Prostate gland (tissue), 2 donors: ENCODE measurements around the gene BSND. TPM values are rescaled to one million over a fixed set of nuclear protein-coding genes. Genes with fewer than 3 reads are reported as not detected.

ENCODE experiments used
- DNase-seq: peaks from one replicate; pipeline ENCODE4 v3.0.0-alpha.2; 2019; ENCODE audit warnings: low spot score
- H3K27ac ChIP-seq, 2 donors: fragments of 200-600 bp; sonication (generic); 2 replicates each; pipeline ENCODE4 v1.5.1; 2017 to 2019
- H3K27me3 ChIP-seq: fragments of 200-600 bp; sonication (generic); replicated peaks from 2 replicates; pipeline ENCODE4 v1.5.1; 2019; ENCODE audit not compliant: insufficient read depth
- H3K36me3 ChIP-seq, 2 donors: fragments of 200-600 bp; sonication (generic); 1 replicate in 1 of 2; 2 replicates in 1 of 2; pipeline versions ENCODE4 v1.5.1 to v1.8.1; 2017 to 2019
- H3K4me1 ChIP-seq: fragments of 200-600 bp; sonication (generic); replicated peaks from 2 replicates; pipeline ENCODE4 v1.5.1; 2019
- H3K4me3 ChIP-seq, 2 donors: fragments of 200-600 bp; sonication (generic); 2 replicates each; pipeline ENCODE4 v1.5.1; 2017 to 2019
- H3K9me3 ChIP-seq: fragments of 200-600 bp; sonication (generic); 2 replicates; pipeline ENCODE4 v1.5.1; 2017
- CTCF ChIP-seq, 4 experiments: fragments of 200-600 bp in 2 of 4; fragments of 450-650 bp in 2 of 4; sonication (generic) in 2 of 4; IDR thresholded peaks; 1 replicate in 3 of 4; 2 replicates in 1 of 4; pipeline ENCODE4 v1.5.1; 2016 to 2019; ENCODE audit warnings: antibody characterized with exemption in 4 of 4, mild to moderate bottlenecking in 2 of 4, moderate library complexity in 2 of 4
- POLR2A ChIP-seq: fragments of 450-650 bp; IDR thresholded peaks from one replicate; pipeline ENCODE4 v1.6.1; 2016; ENCODE audit warnings: antibody characterized with exemption, mild to moderate bottlenecking
- POLR2AphosphoS5 ChIP-seq: sonication (generic); formaldehyde crosslinking; IDR thresholded peaks from one replicate; pipeline ENCODE4 v1.6.1; 2017; ENCODE audit warnings: antibody characterized with exemption
- WGBS: methylation state at CpG from one replicate; pipeline ENCODE4 v1.1.5; 2018; 5-methylcytosine and 5-hydroxymethylcytosine counted together
- intact Hi-C: fragments of 100-400 bp; cut with DNase I; formaldehyde crosslinking; loops from one replicate; pipeline ENCODE4 v1.14.2; 2022
- total RNA-seq, 2 donors: library from RNA; depleted of rRNA; stranded (reverse); fragments of >200 nt; gene quantifications; one replicate each; pipeline ENCODE4 v1.1.0, GENCODE V29; 2016

Gene BSND
- total RNA-seq, 2 donors from 2014 or later, result 0.11 TPM; not detected in 1

DNA sequence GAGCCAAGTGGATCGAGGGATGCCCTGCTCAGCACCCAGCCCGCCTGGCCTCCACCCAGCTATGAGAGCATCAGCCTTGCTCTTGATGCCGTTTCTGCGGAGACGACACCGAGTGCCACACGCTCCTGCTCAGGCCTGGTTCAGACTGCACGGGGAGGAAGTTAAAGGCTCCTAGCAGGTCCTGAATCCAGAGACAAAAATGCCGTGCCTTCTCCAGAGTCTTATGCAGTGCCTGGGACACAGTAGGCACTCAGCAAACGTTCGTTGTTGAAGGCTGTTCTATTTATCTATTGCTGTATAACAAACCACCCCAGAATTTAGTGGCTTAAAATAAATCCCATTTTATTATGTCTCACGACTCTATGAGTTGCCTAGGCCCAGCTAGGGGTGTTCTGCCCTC is 6.8 kb upstream of the BSND start:
- no peak for DNase-seq
- H3K27ac ChIP-seq, result no peak overlapping the region
- H3K27me3 ChIP-seq, result no peaks in the 10 kb centered on the region
- H3K4me3 ChIP-seq, result no peak overlapping the region
- no peaks in the 10 kb centered on the region for H3K9me3 ChIP-seq
- 71% methylated on average over 11 of the region's 12 CpGs for WGBS
- no peaks in the 10 kb centered on the region for H3K36me3 ChIP-seq
- no peak for TF ChIP-seq POLR2A
- TF ChIP-seq CTCF (IDR thresholded peaks at IDR 0.05), result no peak
- TF ChIP-seq POLR2AphosphoS5, result no peak
- peaks cover 3% of the 10 kb centered on the region for H3K4me1 ChIP-seq
- intact Hi-C loops, result no loop called here

DNA sequence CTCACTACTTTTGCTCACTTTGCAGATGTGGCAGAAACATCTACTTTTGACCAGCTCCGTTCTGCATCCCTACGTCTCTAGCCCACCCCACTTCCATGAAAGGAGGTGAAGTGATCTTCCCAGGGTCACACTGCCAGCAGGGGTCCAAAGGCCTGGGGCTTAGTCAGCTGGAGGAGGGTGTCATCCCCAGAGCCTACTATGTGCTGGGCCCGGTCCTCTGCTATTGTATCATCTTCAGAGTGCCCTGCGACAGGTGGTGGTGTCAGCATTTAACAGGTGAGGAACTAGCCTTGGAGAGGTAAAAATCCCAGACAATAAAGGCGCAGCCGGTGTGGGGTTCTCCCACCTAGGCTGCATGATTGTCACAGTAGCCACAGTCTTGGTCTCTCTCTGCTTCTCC is 5.6 kb upstream of the BSND start:
- Histone ChIP-seq H3K27ac (no peak overlapping the region), H3K36me3 (no peaks in the 10 kb centered on the region), H3K4me3 (no peak overlapping the region), H3K27me3 (no peaks in the 10 kb centered on the region), H3K4me1 (no peaks in the 10 kb centered on the region), H3K9me3 (no peaks in the 10 kb centered on the region)
- TF ChIP-seq POLR2AphosphoS5, result no peak
- TF ChIP-seq CTCF (IDR thresholded peaks at IDR 0.05), result no peak
- TF ChIP-seq POLR2A, result no peak
- 92% methylated on average over 6 of the region's 6 CpGs for WGBS
- intact Hi-C loops, result no loop called here
- no peak for DNase-seq

GRCh38 chr1:54994355-54994990 is 4.3 kb upstream of the BSND start:
- no peaks in the 10 kb centered on the region for H3K36me3 ChIP-seq
- no peaks in the 10 kb centered on the region for H3K27me3 ChIP-seq
- H3K4me1 ChIP-seq, result no peaks in the 10 kb centered on the region
- H3K4me3 ChIP-seq, result no peak overlapping the region
- no peak for TF ChIP-seq CTCF (IDR thresholded peaks at IDR 0.05)
- no peak for TF ChIP-seq POLR2AphosphoS5
- no peak for TF ChIP-seq POLR2A
- no peak for DNase-seq
- H3K27ac ChIP-seq, result no peak overlapping the region
- H3K9me3 ChIP-seq, result no peaks in the 10 kb centered on the region
- intact Hi-C loops, result no loop called here
- 80% methylated on average over 6 of the region's 6 CpGs for WGBS

GRCh38 chr1:54995013-54995760 is 3.5 kb upstream of the BSND start:
- Histone ChIP-seq H3K27me3 (no peaks in the 10 kb centered on the region), H3K36me3 (no peaks in the 10 kb centered on the region), H3K4me1 (no peaks in the 10 kb centered on the region), H3K27ac (no peak overlapping the region), H3K9me3 (no peaks in the 10 kb centered on the region), H3K4me3 (no peak overlapping the region)
- intact Hi-C loops, result no loop called here
- TF ChIP-seq POLR2A (no peak), CTCF (IDR thresholded peaks at IDR 0.05) (no peak), POLR2AphosphoS5 (no peak)
- 78% methylated on average over 12 of the region's 12 CpGs for WGBS
- DNase-seq, result no peak

DNA sequence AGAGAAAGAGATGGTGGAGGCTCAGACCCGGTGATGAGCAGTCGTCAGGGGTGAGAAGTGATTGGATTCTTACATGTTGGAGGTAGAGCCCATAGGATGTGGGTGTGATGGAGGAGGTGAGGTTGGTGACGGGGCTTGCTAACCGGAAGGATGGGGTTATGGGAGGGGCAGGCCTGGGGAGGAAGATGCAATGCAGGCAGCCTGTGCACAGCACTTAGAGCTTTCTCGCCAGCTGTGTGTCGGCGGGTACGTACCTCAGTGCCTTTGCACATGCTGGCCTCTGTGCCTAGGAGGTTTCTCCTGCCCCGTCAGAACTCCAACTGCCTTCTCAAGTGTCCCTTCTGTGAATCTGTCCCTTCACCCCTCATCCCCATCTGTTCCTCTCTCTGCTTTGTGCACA is 2.9 kb upstream of the BSND start:
- 86% methylated on average over 9 of the region's 9 CpGs for WGBS
- intact Hi-C loops, result loop anchor here (2.0 kb wide), 1 partner anchor 45 kb away; no protein-coding TSS in a partner anchor

More for the DNA sequence above, 2.9 kb upstream of the BSND start:
- Histone ChIP-seq H3K4me3 (no peak overlapping the region), H3K4me1 (no peaks in the 10 kb centered on the region), H3K36me3 (no peaks in the 10 kb centered on the region), H3K27me3 (no peaks in the 10 kb centered on the region), H3K9me3 (no peaks in the 10 kb centered on the region), H3K27ac (no peak overlapping the region)
- no peak for DNase-seq
- TF ChIP-seq POLR2A (no peak), CTCF (IDR thresholded peaks at IDR 0.05) (no peak), POLR2AphosphoS5 (no peak)
